Activated CD4-positive, alpha-beta T cell treated with anti-CD3 and anti-CD28 coated beads, Interleukin-2, amount 10 ng/mL, durations not matched to agents 24 days and 14 days (primary cell): Measurements from ENCODE around the gene LIPC. TPM values are rescaled to one million over a fixed set of nuclear protein-coding genes. Genes with fewer than 3 reads are reported as not detected.

Experiments
- DNase-seq: peaks from one replicate; pipeline ENCODE4 v3.0.0; 2022
- H3K27ac Mint-ChIP-seq: one replicate; pipeline ENCODE4 v1.8.0; 2022; ENCODE audit warnings: mild to moderate bottlenecking, mixed read lengths
- H3K27me3 Mint-ChIP-seq: one replicate; pipeline ENCODE4 v1.8.0; 2022; ENCODE audit warnings: mixed read lengths
- H3K36me3 Mint-ChIP-seq: one replicate; pipeline ENCODE4 v1.8.0; 2022; ENCODE audit warnings: low read depth, mild to moderate bottlenecking, mixed read lengths
- H3K4me1 Mint-ChIP-seq: one replicate; pipeline ENCODE4 v1.8.0; 2021; ENCODE audit warnings: mixed read lengths
- H3K4me3 Mint-ChIP-seq: one replicate; pipeline ENCODE4 v1.8.0; 2022; ENCODE audit warnings: mild to moderate bottlenecking, moderate library complexity, mixed read lengths
- H3K9me3 Mint-ChIP-seq: one replicate; pipeline ENCODE4 v1.8.0; 2021; ENCODE audit warnings: mixed read lengths
- intact Hi-C: fragments of 100-400 bp; cut with micrococcal nuclease; formaldehyde crosslinking; loops from one replicate; pipeline ENCODE4 v1.15.1; 2023
- total RNA-seq: library from RNA; stranded (reverse); gene quantifications from 2 replicates; pipeline ENCODE4 v1.2.3, GENCODE V29; 2022

Gene LIPC
- total RNA-seq, result 0.80 and 0.93 TPM in 2 replicates

GRCh38 chr15:58431221-58432149 lies at the start of gene LIPC:
Gene LIPC (plus strand): TSS chr15:58431991. CDS start chr15:58432033, 42 bp downstream.
- Mint-ChIP-seq H3K36me3 (no peaks in the 10 kb centered on the region), H3K9me3 (peaks cover 5% of the 10 kb centered on the region), H3K4me3 (no peak within 1 kb of the TSS), H3K27me3 (no peaks in the 10 kb centered on the region), H3K27ac (no peak within 1 kb of the TSS), H3K4me1 (peaks cover 2% of the 10 kb centered on the region)
- no peak for DNase-seq
- intact Hi-C loops, result no loop called here

GRCh38 chr15:58383876-58384275 lies 47.9 kb upstream of the LIPC start:
- H3K4me1 Mint-ChIP-seq, result peaks cover 12% of the 10 kb centered on the region
- peaks cover 12% of the 10 kb centered on the region for H3K9me3 Mint-ChIP-seq
- no peaks in the 10 kb centered on the region for H3K27me3 Mint-ChIP-seq
- DNase-seq, result no peak
- H3K27ac Mint-ChIP-seq, result peak overlapping the region; percentile 16
- H3K4me3 Mint-ChIP-seq, result no peak overlapping the region
- H3K36me3 Mint-ChIP-seq, result no peaks in the 10 kb centered on the region
- intact Hi-C loops, result no loop called here

GRCh38 chr15:58384667-58385066 lies 47.1 kb upstream of the LIPC start:
- intact Hi-C loops, result no loop called here
- Mint-ChIP-seq H3K4me1 (peaks cover 12% of the 10 kb centered on the region), H3K27ac (no peak overlapping the region)

DNA sequence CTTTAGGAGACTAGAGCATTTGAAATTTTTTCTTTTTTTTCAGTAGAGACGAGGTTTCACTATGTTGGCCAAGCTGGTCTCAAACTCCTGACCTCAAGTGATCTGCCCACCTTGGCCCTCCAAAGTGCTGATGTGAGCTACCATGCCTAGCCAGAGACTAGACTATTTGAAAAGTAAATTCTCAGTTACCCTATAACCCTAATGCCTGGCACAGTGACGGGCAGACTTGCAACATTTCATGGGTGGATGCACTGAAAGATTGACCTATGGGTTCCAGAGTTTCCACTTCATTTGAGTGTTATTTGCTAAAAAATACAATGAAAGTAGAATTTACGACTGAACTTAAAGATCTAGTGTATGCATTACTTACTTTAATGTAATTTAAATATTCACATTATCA lies 45.7 kb upstream of the LIPC start:
- no peak overlapping the region for H3K4me3 Mint-ChIP-seq
- H3K4me1 Mint-ChIP-seq, result peaks cover 12% of the 10 kb centered on the region
- H3K27me3 Mint-ChIP-seq, result no peaks in the 10 kb centered on the region
- peaks cover 12% of the 10 kb centered on the region for H3K9me3 Mint-ChIP-seq
- intact Hi-C loops, result no loop called here
- no peak for DNase-seq
- no peak overlapping the region for H3K27ac Mint-ChIP-seq
- H3K36me3 Mint-ChIP-seq, result no peaks in the 10 kb centered on the region

More at GRCh38 chr15:58384667-58385066, 47.1 kb upstream of the LIPC start:
- H3K27me3 Mint-ChIP-seq, result no peaks in the 10 kb centered on the region
- no peak for DNase-seq
- H3K4me3 Mint-ChIP-seq, result no peak overlapping the region
- H3K36me3 Mint-ChIP-seq, result no peaks in the 10 kb centered on the region
- H3K9me3 Mint-ChIP-seq, result peaks cover 12% of the 10 kb centered on the region

- Mint-ChIP-seq H3K36me3 (no peaks in the 10 kb centered on the region), H3K27ac (no peak overlapping the region), H3K9me3 (peaks cover 16% of the 10 kb centered on the region), H3K27me3 (no peaks in the 10 kb centered on the region), H3K4me1 (peaks cover 12% of the 10 kb centered on the region), H3K4me3 (no peak overlapping the region)
- no peak for DNase-seq
- intact Hi-C loops, result no loop called here
Measured at GRCh38 chr15:58386641-58387040, 45.1 kb upstream of the LIPC start.

DNA sequence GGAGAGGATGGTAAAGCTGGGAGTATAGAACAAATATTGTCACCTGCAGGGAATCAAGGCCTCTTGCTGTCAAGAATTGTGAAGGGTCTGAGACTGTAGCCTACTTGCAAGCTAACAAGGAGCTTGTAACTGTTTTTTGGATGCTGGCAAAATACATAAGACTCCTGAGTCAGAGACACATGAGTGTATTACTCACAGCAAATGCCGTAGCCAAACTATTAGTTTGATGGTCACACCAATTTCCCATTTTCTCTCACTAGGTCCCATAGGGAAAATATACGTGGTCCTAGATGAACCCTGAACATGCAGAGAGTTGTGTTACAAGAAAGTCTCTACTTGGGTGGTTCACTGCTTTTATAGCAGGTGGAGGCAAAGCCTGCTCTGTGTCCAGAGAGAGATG lies 44.7 kb upstream of the LIPC start:
- peaks cover 16% of the 10 kb centered on the region for H3K9me3 Mint-ChIP-seq
- DNase-seq, result no peak
- H3K27ac Mint-ChIP-seq, result no peak overlapping the region
- H3K4me3 Mint-ChIP-seq, result no peak overlapping the region
- H3K4me1 Mint-ChIP-seq, result peaks cover 10% of the 10 kb centered on the region
- no peaks in the 10 kb centered on the region for H3K36me3 Mint-ChIP-seq
- H3K27me3 Mint-ChIP-seq, result no peaks in the 10 kb centered on the region
- intact Hi-C loops, result no loop called here

- H3K36me3 Mint-ChIP-seq, result no peaks in the 10 kb centered on the region
- intact Hi-C loops, result no loop called here
- H3K4me1 Mint-ChIP-seq, result peaks cover 10% of the 10 kb centered on the region
- H3K4me3 Mint-ChIP-seq, result no peak overlapping the region
- DNase-seq, result no peak
- no peak overlapping the region for H3K27ac Mint-ChIP-seq
- H3K27me3 Mint-ChIP-seq, result no peaks in the 10 kb centered on the region
- H3K9me3 Mint-ChIP-seq, result peaks cover 16% of the 10 kb centered on the region
Measured at GRCh38 chr15:58388211-58388610, 43.6 kb upstream of the LIPC start.

GRCh38 chr15:58390118-58390517 lies 41.7 kb upstream of the LIPC start:
- intact Hi-C loops, result no loop called here
- Mint-ChIP-seq H3K9me3 (peaks cover 9% of the 10 kb centered on the region), H3K4me1 (no peaks in the 10 kb centered on the region), H3K4me3 (no peak overlapping the region), H3K36me3 (no peaks in the 10 kb centered on the region), H3K27me3 (peaks cover 3% of the 10 kb centered on the region), H3K27ac (no peak overlapping the region)
- DNase-seq, result no peak

DNA sequence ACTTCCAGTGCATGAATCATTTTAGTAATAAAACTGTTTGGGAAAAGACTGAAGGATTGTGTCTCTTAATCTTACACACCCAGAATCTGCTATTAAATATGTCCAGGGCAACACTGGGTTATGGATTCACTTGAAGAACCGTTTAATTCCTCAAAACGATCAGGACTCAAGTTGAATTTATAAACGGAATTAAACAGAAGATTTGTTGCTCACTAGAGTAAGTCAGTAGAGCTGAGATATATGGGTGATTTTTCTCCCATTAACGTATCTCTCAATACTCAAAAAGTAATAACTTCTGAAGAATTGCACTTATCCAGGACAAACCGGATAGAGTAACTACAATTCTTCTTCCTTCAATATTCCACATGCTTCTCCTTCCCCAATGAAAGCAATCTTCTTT lies 41.1 kb upstream of the LIPC start:
- Mint-ChIP-seq H3K4me3 (no peak overlapping the region), H3K9me3 (peaks cover 9% of the 10 kb centered on the region), H3K27ac (no peak overlapping the region), H3K36me3 (no peaks in the 10 kb centered on the region), H3K4me1 (no peaks in the 10 kb centered on the region), H3K27me3 (peaks cover 3% of the 10 kb centered on the region)
- DNase-seq, result no peak
- intact Hi-C loops, result no loop called here

DNA sequence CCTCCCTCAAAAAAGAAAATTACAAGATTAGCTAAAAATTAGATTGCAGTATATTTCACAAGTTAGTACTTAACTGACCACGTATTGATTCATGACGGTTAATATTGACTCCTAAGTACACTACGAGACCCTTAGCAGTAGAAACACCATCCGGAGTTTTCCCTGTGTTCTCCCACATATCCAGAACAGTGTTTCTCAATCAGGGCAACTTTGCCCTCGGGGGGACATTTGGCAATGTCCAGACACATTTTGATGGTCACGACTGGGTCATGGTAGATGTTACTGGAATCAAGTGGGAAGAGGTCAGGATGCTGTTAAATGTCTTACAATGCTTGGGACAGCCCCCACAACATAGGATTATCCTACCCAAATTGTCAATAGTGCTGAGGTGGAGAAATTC lies 40.7 kb upstream of the LIPC start:
- Mint-ChIP-seq H3K27me3 (peaks cover 3% of the 10 kb centered on the region), H3K9me3 (peaks cover 9% of the 10 kb centered on the region), H3K4me3 (no peak overlapping the region), H3K36me3 (no peaks in the 10 kb centered on the region), H3K27ac (no peak overlapping the region), H3K4me1 (no peaks in the 10 kb centered on the region)
- no peak for DNase-seq
- intact Hi-C loops, result no loop called here

DNA sequence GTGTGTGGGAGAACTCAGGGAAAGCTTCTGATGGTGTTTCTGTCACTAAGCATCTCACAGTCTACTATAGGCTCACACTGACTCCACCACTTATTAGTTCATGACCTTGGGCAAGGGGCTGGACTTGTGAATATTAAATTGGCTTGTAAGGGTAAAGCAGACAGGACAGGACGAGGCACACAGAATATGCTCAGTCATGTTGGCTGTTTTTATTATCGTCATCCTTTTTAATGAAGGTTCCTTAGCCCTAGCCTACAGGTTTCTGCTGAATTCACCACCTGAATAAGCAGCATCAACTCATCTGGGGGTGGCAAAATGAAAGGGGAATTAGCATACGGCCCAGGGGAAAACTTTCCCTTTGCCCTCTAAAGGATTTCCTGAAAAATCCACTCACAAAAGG lies 39.6 kb upstream of the LIPC start:
- no peak overlapping the region for H3K4me3 Mint-ChIP-seq
- H3K27ac Mint-ChIP-seq, result no peak overlapping the region
- intact Hi-C loops, result no loop called here
- H3K4me1 Mint-ChIP-seq, result no peaks in the 10 kb centered on the region
- peaks cover 7% of the 10 kb centered on the region for H3K27me3 Mint-ChIP-seq
- H3K9me3 Mint-ChIP-seq, result peaks cover 9% of the 10 kb centered on the region
- H3K36me3 Mint-ChIP-seq, result no peaks in the 10 kb centered on the region
- DNase-seq, result no peak

DNA sequence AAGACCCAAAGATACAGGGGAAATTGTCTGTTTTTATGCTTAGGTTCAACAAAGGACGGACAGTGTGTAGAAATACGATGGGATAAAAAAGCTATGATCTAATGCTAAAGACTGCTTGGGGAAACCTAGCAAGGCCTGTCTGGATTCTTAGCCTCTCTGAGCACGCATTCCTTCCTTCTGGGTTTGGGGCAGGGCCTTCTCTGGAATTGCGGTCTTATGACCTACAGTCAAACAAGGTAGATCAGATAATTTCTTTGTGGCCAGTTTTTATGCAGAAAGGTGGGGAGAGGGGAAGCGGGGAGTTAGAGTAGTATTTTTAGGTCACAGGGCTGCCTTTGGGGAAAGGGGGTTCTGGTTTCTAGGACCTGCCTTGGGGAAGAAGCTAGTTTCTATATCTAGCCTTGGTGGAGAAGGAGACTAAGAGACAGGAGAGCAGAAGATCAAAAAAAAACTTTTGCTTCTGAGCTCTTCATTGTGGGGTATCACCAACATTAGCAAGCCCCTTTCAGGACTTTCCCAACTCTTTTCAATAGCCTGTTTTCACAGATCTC lies 39.1 kb upstream of the LIPC start:
- peaks cover 8% of the 10 kb centered on the region for H3K27me3 Mint-ChIP-seq
- H3K4me1 Mint-ChIP-seq, result no peaks in the 10 kb centered on the region
- no peak overlapping the region for H3K4me3 Mint-ChIP-seq
- no peak overlapping the region for H3K27ac Mint-ChIP-seq
- no peaks in the 10 kb centered on the region for H3K36me3 Mint-ChIP-seq
- peaks cover 9% of the 10 kb centered on the region for H3K9me3 Mint-ChIP-seq
- intact Hi-C loops, result no loop called here
- peak; percentile 32 for DNase-seq

- no peaks in the 10 kb centered on the region for H3K4me1 Mint-ChIP-seq
- H3K9me3 Mint-ChIP-seq, result peaks cover 6% of the 10 kb centered on the region
- intact Hi-C loops, result no loop called here
- H3K36me3 Mint-ChIP-seq, result no peaks in the 10 kb centered on the region
- no peak overlapping the region for H3K27ac Mint-ChIP-seq
- peaks cover 8% of the 10 kb centered on the region for H3K27me3 Mint-ChIP-seq
- DNase-seq, result peak; percentile 31
- no peak overlapping the region for H3K4me3 Mint-ChIP-seq
Measured at GRCh38 chr15:58393241-58393662, 38.5 kb upstream of the LIPC start.

- DNase-seq, result no peak
- H3K36me3 Mint-ChIP-seq, result no peaks in the 10 kb centered on the region
- H3K27ac Mint-ChIP-seq, result no peak overlapping the region
- peaks cover 8% of the 10 kb centered on the region for H3K27me3 Mint-ChIP-seq
- no peak overlapping the region for H3K4me3 Mint-ChIP-seq
- intact Hi-C loops, result no loop called here
- no peaks in the 10 kb centered on the region for H3K4me1 Mint-ChIP-seq
- peaks cover 3% of the 10 kb centered on the region for H3K9me3 Mint-ChIP-seq
Measured at GRCh38 chr15:58396181-58396580, 35.6 kb upstream of the LIPC start.
